GM10266 (cell line): ENCODE results near the gene STAP1.

Experiments used
- DNase-seq: peaks from one replicate; pipeline ENCODE4 v3.0.0; 2012; ENCODE audit errors: extremely low spot score
- TF ChIP-seq, protein P1 (sequence below): IDR thresholded peaks from 2 replicates; pipeline ENCODE4 v1.5.1; 2012; ENCODE audit warnings: mild to moderate bottlenecking, low read depth; ENCODE audit not compliant: control insufficient read depth, insufficient read depth; ENCODE audit errors: missing control alignments

STAP1 gene

GRCh38 chr4:67556436-67556835 is 2.1 kb upstream of the STAP1 start:
- TF ChIP-seq, protein P1, sequence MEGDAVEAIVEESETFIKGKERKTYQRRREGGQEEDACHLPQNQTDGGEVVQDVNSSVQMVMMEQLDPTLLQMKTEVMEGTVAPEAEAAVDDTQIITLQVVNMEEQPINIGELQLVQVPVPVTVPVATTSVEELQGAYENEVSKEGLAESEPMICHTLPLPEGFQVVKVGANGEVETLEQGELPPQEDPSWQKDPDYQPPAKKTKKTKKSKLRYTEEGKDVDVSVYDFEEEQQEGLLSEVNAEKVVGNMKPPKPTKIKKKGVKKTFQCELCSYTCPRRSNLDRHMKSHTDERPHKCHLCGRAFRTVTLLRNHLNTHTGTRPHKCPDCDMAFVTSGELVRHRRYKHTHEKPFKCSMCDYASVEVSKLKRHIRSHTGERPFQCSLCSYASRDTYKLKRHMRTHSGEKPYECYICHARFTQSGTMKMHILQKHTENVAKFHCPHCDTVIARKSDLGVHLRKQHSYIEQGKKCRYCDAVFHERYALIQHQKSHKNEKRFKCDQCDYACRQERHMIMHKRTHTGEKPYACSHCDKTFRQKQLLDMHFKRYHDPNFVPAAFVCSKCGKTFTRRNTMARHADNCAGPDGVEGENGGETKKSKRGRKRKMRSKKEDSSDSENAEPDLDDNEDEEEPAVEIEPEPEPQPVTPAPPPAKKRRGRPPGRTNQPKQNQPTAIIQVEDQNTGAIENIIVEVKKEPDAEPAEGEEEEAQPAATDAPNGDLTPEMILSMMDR, result no peak
- no peak for DNase-seq

DNA sequence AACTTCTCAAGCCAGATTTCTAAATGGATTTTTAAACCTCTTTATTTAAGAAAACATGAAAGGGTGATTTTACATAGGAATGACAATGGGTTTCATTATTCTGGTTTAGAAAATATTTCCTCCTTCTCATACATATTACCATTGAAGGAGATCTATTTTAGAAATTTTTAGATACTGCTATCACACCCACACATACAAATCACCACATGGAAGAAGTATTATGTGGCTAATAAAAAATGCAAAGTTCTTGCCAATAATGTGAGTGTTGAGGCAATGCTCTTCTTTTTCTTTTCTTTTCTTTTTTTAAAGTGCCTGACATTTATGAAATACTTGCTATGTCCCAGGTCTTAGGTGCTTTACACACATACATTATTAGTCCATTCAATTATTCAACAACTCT is 6.8 kb downstream of the STAP1 start:
- DNase-seq, result no peak
- TF ChIP-seq, protein P1, result no peak

DNA sequence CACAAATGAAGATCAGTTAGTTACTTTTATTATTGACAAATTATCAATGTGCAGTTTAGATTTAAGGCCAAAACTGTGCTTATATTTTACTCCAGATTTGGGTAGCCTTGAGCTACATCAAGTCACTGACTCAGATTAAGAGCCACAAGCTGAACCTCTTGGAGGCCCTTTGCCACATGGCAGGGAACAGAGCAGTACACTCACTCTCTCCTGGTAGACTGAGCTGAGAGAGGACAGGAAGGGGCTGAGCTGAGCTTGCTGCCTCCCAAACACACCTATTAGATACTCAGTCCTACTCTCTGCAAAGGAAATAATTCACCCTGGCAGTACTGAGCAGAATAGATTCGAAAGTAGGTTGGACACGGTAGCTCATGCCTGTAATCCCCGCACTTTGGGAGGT is 7.8 kb downstream of the STAP1 start:
- no peak for DNase-seq
- TF ChIP-seq, protein P1, result no peak

DNA sequence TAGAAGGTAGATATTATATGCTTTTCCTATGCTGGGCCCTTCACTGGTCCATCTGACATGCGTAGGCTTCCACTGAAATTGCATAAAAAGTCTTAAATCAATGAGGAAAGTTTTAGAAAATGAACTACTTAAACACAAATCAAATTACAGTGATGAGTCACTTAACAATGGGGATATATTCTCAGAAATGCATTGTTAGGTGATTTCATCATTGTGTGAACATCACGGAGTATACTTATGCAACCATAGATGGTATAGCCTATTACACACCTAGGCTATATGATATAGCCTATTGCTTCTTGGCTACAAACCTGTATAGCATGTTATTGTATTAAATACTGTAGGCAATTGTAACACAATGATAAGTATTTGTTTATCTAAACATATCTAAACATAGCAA is 10.3 kb downstream of the STAP1 start:
- no peak for DNase-seq
- TF ChIP-seq, protein P1, result no peak

DNA sequence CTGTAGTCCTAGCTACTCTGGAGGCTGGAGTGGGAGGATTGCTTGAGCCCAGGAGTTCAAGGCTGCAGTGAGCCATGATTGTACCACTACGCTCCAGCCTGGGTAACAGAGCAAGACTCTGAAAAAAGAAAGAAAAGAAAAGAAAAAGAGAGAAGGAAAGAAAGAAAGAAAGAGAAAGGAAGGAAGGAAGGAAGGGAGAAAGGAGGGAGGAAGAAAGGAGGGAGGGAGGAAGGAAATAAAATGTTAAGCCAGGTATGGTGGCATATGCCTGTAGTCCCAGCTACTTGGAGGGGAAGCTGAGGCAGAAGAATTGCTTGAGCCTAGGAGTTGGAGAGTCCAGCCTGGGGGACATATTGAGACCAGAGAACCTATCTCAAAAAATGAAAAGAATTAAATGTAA is 12.0 kb downstream of the STAP1 start:
- TF ChIP-seq, protein P1, result no peak
- DNase-seq, result no peak

- TF ChIP-seq, protein P1, result no peak
- no peak for DNase-seq
Observed at GRCh38 chr4:67571975-67572374, 13.4 kb downstream of the STAP1 start.

- no peak for DNase-seq
- TF ChIP-seq, protein P1, result no peak
Observed at GRCh38 chr4:67573193-67573592, 14.7 kb downstream of the STAP1 start.
